ENCODE data around the gene CDON.
"Not testable (repeated sequence)": the region's sequence is repeated elsewhere in the genome, so short reads cannot be mapped to it uniquely, and the experiment has no call there.

Gene CDON

DNA sequence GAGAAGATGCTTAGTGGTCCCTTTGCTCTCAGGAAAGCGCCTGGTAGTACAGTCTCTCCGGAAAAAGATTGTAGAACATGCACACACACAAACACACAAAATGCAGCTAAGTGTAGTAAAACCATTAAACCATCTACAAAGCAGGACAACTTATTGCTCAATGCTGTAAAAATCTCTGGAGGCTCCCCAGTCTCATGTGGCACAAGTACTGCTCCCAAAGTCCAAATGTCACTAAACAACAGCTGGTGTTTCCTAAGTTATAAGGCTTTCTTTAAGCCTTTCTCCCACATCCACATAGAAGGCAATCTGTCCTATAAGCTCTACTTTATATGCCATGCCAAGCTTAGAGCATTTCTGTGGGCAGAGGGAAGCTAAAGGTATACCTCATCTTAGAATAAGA, 32.9 kb downstream of the CDON start:
- no peak for DNase-seq (ENCODE audit: low read depth)
- H3K4me3 ChIP-seq (ENCODE audit: low read length), result no peak overlapping the region
- TF ChIP-seq, protein P1, sequence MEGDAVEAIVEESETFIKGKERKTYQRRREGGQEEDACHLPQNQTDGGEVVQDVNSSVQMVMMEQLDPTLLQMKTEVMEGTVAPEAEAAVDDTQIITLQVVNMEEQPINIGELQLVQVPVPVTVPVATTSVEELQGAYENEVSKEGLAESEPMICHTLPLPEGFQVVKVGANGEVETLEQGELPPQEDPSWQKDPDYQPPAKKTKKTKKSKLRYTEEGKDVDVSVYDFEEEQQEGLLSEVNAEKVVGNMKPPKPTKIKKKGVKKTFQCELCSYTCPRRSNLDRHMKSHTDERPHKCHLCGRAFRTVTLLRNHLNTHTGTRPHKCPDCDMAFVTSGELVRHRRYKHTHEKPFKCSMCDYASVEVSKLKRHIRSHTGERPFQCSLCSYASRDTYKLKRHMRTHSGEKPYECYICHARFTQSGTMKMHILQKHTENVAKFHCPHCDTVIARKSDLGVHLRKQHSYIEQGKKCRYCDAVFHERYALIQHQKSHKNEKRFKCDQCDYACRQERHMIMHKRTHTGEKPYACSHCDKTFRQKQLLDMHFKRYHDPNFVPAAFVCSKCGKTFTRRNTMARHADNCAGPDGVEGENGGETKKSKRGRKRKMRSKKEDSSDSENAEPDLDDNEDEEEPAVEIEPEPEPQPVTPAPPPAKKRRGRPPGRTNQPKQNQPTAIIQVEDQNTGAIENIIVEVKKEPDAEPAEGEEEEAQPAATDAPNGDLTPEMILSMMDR (conservative IDR thresholded peaks at IDR 0.05; ENCODE audit: low read depth, low read length), result no peak

- H3K4me3 ChIP-seq (ENCODE audit: low read length), result no peak overlapping the region
- no peak for DNase-seq (ENCODE audit: low read depth)
- TF ChIP-seq, protein P1 (conservative IDR thresholded peaks at IDR 0.05; ENCODE audit: low read depth, low read length), result no peak
Observed at GRCh38 chr11:126029237-126029636, 33.4 kb downstream of the CDON start.

- not testable (repeated sequence) for H3K4me3 ChIP-seq (ENCODE audit: low read length); DNase-seq (ENCODE audit: low read depth)
Observed at GRCh38 chr11:126028534-126028933, 34.1 kb downstream of the CDON start.

DNA sequence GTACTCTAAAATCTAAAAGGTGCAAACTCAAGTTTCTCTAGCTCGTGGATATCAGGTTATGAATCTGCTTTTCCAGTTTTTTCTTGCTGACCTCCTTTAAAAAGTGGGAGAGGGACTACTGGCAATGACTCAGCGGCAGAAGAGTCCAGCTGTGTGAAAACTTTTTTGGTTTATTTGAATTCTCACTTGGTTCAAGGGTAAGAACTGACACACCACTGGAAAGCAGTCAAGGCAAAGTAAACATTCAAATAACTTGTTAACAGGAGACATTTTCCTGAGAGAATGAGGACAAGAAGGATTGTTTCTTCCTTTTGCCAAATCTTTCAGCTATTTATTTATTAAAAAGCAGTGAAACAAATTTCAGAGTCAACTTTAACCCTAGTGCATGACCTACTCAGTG, 36.1 kb downstream of the CDON start:
- DNase-seq (ENCODE audit: low read depth), result no peak
- TF ChIP-seq, protein P1 (conservative IDR thresholded peaks at IDR 0.05; ENCODE audit: low read depth, low read length), result no peak
- no peak overlapping the region for H3K4me3 ChIP-seq (ENCODE audit: low read length)

- H3K4me3 ChIP-seq (ENCODE audit: low read length), result no peak overlapping the region
- TF ChIP-seq, protein P1 (conservative IDR thresholded peaks at IDR 0.05; ENCODE audit: low read depth, low read length), result no peak
- DNase-seq (ENCODE audit: low read depth), result no peak
Observed at GRCh38 chr11:126025822-126026221, 36.8 kb downstream of the CDON start.

GRCh38 chr11:126024123-126024522, 38.5 kb downstream of the CDON start:
- H3K4me3 ChIP-seq (ENCODE audit: low read length), result no peak overlapping the region
- TF ChIP-seq, protein P1 (conservative IDR thresholded peaks at IDR 0.05; ENCODE audit: low read depth, low read length), result no peak
- no peak for DNase-seq (ENCODE audit: low read depth)

GRCh38 chr11:126012852-126013251, 49.8 kb downstream of the CDON start:
- TF ChIP-seq, protein P1 (conservative IDR thresholded peaks at IDR 0.05; ENCODE audit: low read depth, low read length), result no peak
- DNase-seq (ENCODE audit: low read depth), result no peak
- H3K4me3 ChIP-seq (ENCODE audit: low read length), result no peak overlapping the region

- TF ChIP-seq, protein P1 (conservative IDR thresholded peaks at IDR 0.05; ENCODE audit: low read depth, low read length), result no peak
- DNase-seq (ENCODE audit: low read depth), result no peak
- H3K4me3 ChIP-seq (ENCODE audit: low read length), result no peak overlapping the region
Observed at GRCh38 chr11:126011754-126012153, 50.9 kb downstream of the CDON start.
